ENCODE data around the gene UBASH3B.

The UBASH3B gene

DNA sequence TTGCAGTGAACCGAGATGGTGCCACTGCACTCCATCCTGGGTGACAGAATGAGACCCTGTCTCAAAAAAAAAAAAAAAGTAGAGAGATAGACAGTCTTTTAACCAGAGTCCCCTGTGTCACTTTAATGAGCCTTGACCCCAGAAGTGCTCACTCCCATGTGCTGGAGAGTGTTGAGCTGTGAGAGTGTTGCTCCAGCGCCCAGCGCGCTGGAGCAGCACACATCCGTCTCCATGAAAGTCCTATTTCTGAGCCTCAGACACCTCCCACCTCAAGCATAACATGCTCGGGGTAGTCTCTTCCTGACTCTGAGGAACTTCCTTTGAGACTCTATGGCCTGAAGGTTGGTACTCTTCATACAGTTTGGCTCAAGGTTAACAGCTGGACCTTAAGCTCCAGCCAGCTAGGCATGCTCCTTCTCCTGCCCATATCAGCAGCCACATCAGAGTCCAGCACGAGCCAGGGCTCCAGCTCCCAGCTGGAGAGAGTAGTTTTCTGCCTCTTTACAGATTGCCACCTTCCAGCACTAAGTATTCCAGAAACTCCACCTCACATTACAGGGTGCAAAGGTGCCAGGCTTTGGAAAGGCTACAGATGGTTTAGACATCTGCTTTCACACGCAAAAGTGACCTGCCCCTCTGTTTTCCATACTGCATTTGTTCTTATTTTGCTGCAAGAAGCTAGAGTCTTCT, 29.4 kb upstream of the UBASH3B start:
- H3K27me3 ChIP-seq (ENCODE audit: low read depth, low read length): no peaks in the 10 kb centered on the region
- no peak for TF ChIP-seq EZH2phosphoT487 (IDR thresholded peaks at IDR 0.05; ENCODE audit: low read depth)
- TF ChIP-seq CTCF (IDR thresholded peaks at IDR 0.05; ENCODE audit: low read depth, low read length): no peak
- no peak overlapping the region for H3K4me2 ChIP-seq (ENCODE audit: low read length)
- no peaks in the 10 kb centered on the region for H4K20me1 ChIP-seq (ENCODE audit: insufficient read depth, low read length)
- no peaks in the 10 kb centered on the region for H3K36me3 ChIP-seq (replicated peaks; ENCODE audit: low read depth, low read length)
- no peak overlapping the region for H2AFZ ChIP-seq (ENCODE audit: low read depth, low read length)
- no peaks in the 10 kb centered on the region for H3K9me3 ChIP-seq (ENCODE audit: insufficient read depth, low read length)
- H3K9ac ChIP-seq (ENCODE audit: low read length): no peak overlapping the region
- H3K27ac ChIP-seq (ENCODE audit: low read length): no peak overlapping the region
- H3K4me1 ChIP-seq (ENCODE audit: low read length): peaks cover 17% of the 10 kb centered on the region
- no peaks in the 10 kb centered on the region for H3K79me2 ChIP-seq (ENCODE audit: low read length)
- no peak overlapping the region for H3K4me3 ChIP-seq (ENCODE audit: low read length)

DNA sequence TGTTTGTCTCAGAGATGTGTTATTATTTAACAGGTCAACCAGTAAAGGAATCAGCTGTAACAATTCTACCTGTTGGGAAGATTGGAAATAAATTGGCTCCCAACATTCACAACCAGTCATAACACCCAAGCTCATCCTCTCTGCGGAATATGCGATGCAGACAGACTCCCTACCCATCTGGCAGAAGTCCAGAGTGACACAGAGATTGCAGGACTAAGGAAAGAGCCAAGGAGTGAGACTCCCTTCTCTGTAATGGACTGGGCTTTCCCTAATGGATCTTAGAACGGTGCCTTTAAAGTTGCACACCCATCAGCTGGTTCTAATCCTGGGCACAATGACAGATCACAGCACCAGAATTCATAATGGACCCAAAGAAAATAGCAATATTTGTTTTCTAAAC, 27.8 kb upstream of the UBASH3B start:
- TF ChIP-seq EZH2phosphoT487 (IDR thresholded peaks at IDR 0.05; ENCODE audit: low read depth) (no peak), CTCF (IDR thresholded peaks at IDR 0.05; ENCODE audit: low read depth, low read length) (no peak)
- no peak overlapping the region for H3K4me2 ChIP-seq (ENCODE audit: low read length)
- H3K27me3 ChIP-seq (ENCODE audit: low read depth, low read length): no peaks in the 10 kb centered on the region
- H3K9ac ChIP-seq (ENCODE audit: low read length): no peak overlapping the region
- H4K20me1 ChIP-seq (ENCODE audit: insufficient read depth, low read length): no peaks in the 10 kb centered on the region
- H2AFZ ChIP-seq (ENCODE audit: low read depth, low read length): no peak overlapping the region
- no peaks in the 10 kb centered on the region for H3K9me3 ChIP-seq (ENCODE audit: insufficient read depth, low read length)
- H3K79me2 ChIP-seq (ENCODE audit: low read length): no peaks in the 10 kb centered on the region
- H3K4me1 ChIP-seq (ENCODE audit: low read length): peaks cover 26% of the 10 kb centered on the region
- no peak overlapping the region for H3K4me3 ChIP-seq (ENCODE audit: low read length)
- no peaks in the 10 kb centered on the region for H3K36me3 ChIP-seq (replicated peaks; ENCODE audit: low read depth, low read length)
- H3K27ac ChIP-seq (ENCODE audit: low read length): no peak overlapping the region

GRCh38 chr11:122628810-122629555, 26.5 kb upstream of the UBASH3B start:
- H3K4me2 ChIP-seq (ENCODE audit: low read length): peak overlapping the region; percentile 73
- no peaks in the 10 kb centered on the region for H3K27me3 ChIP-seq (ENCODE audit: low read depth, low read length)
- H3K4me3 ChIP-seq (ENCODE audit: low read length): peak overlapping the region; percentile 58
- no peak overlapping the region for H3K27ac ChIP-seq (ENCODE audit: low read length)
- peak overlapping the region; percentile 43; the same call in 1 of the 2 replicates for H3K9ac ChIP-seq (ENCODE audit: low read length)
- peaks cover 30% of the 10 kb centered on the region for H3K4me1 ChIP-seq (ENCODE audit: low read length)
- no peaks in the 10 kb centered on the region for H3K79me2 ChIP-seq (ENCODE audit: low read length)
- no peaks in the 10 kb centered on the region for H4K20me1 ChIP-seq (ENCODE audit: insufficient read depth, low read length)
- TF ChIP-seq CTCF (IDR thresholded peaks at IDR 0.05; ENCODE audit: low read depth, low read length): peak; percentile 79
- no peak for TF ChIP-seq EZH2phosphoT487 (IDR thresholded peaks at IDR 0.05; ENCODE audit: low read depth)
- H3K9me3 ChIP-seq (ENCODE audit: insufficient read depth, low read length): no peaks in the 10 kb centered on the region
- H3K36me3 ChIP-seq (replicated peaks; ENCODE audit: low read depth, low read length): no peaks in the 10 kb centered on the region
- H2AFZ ChIP-seq (ENCODE audit: low read depth, low read length): peak overlapping the region; percentile 86

DNA sequence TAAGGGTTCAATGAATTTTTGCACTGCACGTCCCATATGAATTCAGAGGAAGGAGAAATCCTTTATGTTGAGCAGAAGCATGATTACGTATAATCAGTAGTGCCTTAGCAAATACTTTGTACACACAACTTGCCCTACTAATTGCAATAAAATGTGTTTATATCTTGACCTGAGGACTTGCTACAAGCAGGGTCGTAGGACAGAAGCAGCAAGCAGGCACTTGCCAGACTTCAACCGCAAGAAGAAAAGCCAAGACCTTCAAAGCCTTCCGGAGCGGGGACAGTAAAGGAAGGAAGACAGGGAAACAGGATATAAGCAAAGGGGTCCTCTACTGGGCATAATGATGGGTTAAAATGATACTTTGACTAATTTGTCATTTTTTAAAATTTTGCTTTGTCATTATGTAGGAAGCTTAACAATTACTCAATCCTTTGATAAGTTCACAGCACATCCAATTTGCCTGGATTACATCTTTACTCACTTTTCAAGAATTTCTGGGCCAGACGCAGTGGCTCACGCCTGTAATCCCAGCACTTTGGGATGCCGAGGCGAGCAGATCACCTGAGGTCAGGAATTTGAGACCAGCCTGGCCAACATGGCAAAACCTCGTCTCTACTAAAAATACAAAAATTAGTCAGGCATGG, 23.2 kb upstream of the UBASH3B start:
- no peak overlapping the region for H3K27ac ChIP-seq (ENCODE audit: low read length)
- TF ChIP-seq CTCF (IDR thresholded peaks at IDR 0.05; ENCODE audit: low read depth, low read length): no peak
- TF ChIP-seq EZH2phosphoT487 (IDR thresholded peaks at IDR 0.05; ENCODE audit: low read depth): no peak
- no peaks in the 10 kb centered on the region for H3K27me3 ChIP-seq (ENCODE audit: low read depth, low read length)
- no peaks in the 10 kb centered on the region for H4K20me1 ChIP-seq (ENCODE audit: insufficient read depth, low read length)
- no peaks in the 10 kb centered on the region for H3K36me3 ChIP-seq (replicated peaks; ENCODE audit: low read depth, low read length)
- H3K9ac ChIP-seq (ENCODE audit: low read length): no peak overlapping the region
- no peaks in the 10 kb centered on the region for H3K9me3 ChIP-seq (ENCODE audit: insufficient read depth, low read length)
- H3K4me1 ChIP-seq (ENCODE audit: low read length): peaks cover 30% of the 10 kb centered on the region
- no peak overlapping the region for H3K4me3 ChIP-seq (ENCODE audit: low read length)
- no peak overlapping the region for H3K4me2 ChIP-seq (ENCODE audit: low read length)
- H2AFZ ChIP-seq (ENCODE audit: low read depth, low read length): no peak overlapping the region
- H3K79me2 ChIP-seq (ENCODE audit: low read length): no peaks in the 10 kb centered on the region
